HG03354 (cell line): ENCODE measurements around the gene RIPK4.
"Not testable (repeated sequence)": the region's sequence is repeated elsewhere in the genome, so short reads cannot be mapped to it uniquely, and the experiment has no call there.

Experiments
- ATAC-seq: cut with Tn5 transposase; IDR thresholded peaks from one replicate; pipeline ENCODE4 v1.9.1; 2021; ENCODE audit warnings: mild to moderate bottlenecking; ENCODE audit not compliant: unreplicated experiment, poor library complexity, severe bottlenecking

The RIPK4 gene

DNA sequence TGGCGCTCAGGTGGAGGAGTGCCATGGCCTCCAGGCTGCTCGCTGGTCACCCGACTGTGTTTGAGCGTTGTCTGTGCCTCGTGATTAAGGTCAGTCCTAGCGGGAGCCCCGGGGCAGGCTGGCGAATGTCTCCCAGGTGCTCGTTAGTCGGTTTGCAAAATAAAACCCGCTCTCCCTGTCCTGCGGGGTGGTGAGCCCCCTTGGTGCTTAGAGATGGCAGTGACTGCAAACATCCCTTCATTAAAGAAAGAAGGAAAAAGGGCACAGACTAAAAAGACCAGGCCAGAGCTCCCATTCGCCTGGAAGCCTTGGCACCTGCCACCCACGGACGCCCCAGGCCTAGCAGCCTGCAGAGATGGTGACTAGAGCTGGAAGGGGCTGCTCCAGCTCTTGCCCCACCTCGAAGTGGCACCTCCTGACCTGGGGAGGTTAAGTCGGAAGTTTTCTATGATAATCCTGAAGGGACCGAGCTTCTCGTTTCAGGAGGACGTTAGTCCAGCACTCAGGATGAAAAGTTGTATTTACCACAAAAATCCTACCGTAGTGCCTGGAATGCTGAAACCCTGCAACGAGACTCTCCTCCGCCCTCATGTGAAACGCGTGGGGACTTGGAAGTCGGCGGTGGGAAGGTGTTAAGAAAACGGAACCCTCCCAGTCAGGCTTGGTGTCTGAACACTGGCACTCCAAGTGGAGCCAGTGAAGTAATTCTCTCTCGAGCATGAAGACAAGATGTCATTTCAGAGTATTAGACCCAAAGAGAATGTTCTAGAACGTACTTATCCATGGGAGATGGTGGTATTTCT lies 24.6 kb downstream of the RIPK4 start:
- ATAC-seq: no peak

GRCh38 chr21:41741253-41742072 lies 25.4 kb downstream of the RIPK4 start:
- no peak for ATAC-seq

DNA sequence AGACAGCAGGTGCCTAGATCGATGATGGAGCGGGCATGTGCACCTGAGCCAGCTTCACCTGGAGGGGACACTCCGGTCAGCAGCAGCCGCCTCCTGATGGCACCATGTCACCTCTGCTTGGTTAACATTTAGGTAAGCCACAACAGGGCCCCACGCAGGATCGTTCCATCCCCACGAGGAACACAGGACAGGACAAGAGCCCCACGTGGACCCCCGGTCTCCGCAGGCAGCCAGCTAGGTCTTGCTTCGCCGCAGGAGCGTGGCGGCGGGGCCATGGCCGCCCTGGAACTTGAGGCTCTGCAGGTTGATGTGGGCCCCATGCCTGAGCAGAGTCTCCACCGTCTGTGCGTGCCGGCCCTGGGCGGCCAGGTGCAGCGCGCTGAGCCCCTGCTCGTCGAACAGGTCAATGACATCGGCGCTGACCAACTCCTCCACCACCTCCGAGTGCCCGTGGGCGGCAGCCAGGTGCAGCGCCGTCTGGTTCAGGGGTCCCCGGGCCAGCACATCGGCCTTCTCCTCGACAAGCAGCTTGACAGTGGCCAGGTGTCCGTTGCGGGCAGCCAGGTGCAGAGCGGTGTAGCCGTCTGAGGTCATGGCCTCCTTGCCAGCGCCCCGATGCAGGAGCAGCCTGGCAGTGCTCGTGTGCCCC lies 26.1 kb downstream of the RIPK4 start:
- no peak for ATAC-seq

DNA sequence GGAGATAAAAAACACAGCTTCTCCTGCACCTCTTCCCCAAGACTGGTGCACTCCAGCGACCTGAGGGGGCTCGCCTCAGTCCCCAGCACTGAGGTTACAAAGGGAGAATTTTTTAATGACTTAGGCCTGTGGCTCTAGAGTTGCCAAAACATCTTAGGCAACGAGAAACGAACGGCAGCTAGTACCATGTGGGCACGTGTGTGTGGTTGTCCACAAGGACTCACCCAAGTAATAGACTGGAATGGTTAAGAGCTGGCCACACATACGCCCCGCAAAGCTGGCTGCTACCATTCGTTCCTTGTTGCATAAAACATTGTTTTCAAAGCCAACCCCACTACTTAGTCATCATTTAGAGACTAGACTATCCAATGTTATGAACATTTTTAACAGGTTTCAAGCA lies 26.9 kb downstream of the RIPK4 start:
- ATAC-seq: no peak

- ATAC-seq: no peak
Measured at GRCh38 chr21:41739011-41739410, 27.8 kb downstream of the RIPK4 start.

DNA sequence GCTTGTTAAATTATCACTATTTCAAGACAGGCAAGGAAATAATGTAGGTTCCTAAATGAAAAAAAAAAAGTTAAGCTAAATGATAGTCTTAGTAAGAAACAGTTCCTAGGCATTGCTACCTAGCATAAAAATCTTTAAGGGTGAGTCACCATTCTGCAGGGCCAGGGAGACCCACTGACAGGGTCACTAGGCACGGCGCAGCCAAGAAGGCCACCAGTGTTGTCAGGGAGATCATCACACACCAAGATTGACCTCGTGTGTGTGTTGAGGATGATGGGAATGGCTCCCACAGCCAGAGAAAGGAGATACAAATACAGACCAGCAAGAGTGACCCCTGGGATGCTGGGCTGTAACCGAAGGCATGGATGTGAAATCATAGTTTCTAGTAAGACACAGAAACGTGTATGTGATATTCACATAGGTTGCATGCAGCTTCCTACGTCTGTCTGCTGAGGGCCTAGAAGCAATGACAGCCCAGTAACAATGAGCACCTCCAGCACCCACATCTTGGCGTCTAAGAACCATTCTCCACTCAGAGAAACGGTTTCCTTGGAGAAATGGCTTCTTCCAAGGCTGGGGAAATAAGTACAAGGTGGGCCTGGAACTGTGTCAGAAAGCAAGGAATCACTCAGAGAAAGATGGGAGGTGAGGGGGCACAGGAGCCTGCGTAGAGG lies 29.1 kb downstream of the RIPK4 start:
- no peak for ATAC-seq

- no peak for ATAC-seq
Measured at GRCh38 chr21:41736423-41736822, 30.4 kb downstream of the RIPK4 start.

GRCh38 chr21:41733951-41734689 lies 32.7 kb downstream of the RIPK4 start:
- ATAC-seq: no peak

DNA sequence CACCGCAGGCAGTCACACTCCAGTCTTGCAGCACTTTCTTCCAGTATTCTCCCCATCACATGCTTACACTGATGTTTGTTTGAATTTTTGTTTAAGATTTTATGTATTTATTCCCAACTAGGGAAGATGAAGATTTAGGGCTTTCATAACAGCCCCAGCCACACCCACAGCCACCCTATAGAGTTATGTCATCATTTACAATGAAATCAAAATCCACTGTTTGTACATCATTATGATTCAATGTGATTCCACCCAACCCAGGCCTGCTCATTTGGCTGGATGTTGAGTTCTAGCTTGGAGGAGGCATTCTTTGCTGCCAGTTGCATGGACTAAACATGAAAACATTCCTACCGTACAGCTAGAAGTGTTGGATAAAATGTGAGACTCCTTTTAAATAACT lies 35.8 kb downstream of the RIPK4 start:
- no peak for ATAC-seq

DNA sequence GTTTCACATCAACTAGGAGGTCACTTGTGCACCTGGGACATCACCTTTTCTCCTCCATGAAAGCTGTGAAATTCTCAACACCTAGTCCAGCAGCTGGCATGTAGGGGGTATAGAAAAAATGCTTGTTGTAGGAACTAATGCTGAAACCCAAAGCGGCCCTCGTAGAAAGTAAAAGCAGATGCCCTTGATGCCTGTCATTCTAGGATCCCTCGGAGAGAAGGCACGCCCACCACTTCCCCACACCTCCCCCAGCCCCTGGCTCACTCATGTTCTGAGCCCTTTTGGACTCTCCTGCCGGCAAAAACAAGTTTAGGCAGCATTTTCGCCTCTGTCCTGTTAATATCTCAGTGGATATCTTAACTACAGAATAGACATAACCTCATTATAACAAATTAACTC lies 36.5 kb downstream of the RIPK4 start:
- no peak for ATAC-seq

DNA sequence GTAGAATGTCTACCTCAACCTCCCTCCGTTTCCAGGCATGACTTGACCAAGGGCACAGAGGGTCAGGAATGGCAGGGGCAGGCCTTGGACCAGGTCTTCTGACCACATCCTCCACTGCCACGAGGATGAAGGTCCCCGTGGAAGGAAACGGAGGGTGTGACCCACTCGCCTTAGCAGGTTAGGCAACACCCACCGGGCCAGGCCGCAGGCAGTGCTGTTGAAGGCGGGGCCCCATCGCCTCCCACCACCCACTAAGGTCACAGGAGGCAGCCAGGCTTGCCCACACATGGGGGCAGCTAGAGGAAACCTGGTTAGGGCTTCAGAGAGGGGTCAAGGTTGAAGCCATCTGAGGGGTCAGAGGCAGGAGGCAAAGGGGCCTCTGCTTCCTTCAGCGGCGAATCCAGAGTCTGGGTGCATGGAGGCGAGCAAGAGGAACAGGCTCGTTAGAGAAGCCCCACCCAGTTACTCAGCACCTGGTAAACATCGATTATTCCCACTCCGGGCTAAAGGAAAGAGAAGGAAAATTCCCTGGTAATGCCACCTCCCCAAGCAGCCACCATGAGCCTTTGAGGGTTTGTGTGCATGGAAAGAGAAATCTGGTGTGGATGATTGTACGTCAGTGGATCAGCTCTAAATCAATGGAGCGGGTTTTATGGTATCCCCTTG lies 37.0 kb downstream of the RIPK4 start:
- no peak for ATAC-seq

- no peak for ATAC-seq
Measured at GRCh38 chr21:41727784-41728763, 38.8 kb downstream of the RIPK4 start.

DNA sequence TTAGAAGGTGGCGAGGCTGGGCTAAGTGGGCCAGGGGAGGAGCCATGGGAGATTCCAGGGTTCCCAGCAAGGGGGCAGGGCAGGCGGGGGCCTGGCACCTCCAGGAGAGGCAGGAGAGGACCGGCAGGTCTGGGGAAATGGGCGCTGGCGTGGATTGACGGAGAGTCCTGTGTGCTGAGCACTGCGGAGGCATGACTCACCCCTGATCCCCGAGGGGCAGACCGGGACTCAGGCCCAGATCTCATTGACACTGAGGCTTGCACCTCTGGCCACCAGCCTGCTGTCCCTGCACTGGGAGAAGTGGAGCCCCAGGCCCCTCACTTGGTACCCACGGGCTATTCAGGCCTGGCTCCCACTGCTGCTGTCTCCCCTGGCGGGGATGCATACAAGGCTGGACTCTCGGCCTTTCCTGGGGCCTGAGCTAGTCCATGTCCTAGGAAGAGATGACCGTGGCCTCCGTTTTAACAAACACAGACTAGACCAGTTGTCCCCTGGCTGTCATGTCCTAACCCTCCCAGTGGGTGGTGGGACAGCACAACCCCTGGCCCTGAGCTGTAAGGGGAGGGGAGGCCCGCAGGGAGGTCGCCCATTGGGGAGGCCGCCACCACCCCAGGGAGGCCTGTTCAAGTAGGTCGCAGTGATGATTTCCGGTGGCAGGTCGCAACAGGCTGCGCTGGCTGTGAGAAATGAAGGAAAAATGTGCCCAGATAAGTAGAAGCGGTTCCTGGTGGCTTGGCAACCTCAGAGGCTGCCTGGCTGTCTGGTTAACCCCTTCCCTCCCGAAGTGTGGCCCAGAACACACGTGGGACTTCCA lies 39.7 kb downstream of the RIPK4 start:
- ATAC-seq: no peak

DNA sequence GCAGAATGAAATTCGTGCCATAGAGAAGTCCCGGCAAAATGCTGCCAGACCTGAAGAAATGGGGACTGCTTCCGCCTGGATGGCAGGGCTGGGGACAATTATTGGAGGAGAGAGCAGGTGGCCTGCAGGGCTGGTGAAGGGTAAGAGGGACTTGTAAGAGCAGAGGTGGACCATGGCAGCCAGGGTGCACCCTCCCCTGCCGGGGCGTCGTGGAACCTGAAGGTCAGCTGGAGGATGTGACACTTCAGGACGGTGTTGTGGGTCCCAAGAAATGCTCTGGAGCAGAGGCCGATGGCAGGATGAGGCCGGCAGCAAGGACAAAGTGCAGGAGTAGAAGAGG lies 40.3 kb downstream of the RIPK4 start:
- no peak for ATAC-seq

- ATAC-seq: no peak
Measured at GRCh38 chr21:41726058-41726558, 40.7 kb downstream of the RIPK4 start.

- no peak for ATAC-seq
Measured at GRCh38 chr21:41725421-41726031, 41.3 kb downstream of the RIPK4 start.

DNA sequence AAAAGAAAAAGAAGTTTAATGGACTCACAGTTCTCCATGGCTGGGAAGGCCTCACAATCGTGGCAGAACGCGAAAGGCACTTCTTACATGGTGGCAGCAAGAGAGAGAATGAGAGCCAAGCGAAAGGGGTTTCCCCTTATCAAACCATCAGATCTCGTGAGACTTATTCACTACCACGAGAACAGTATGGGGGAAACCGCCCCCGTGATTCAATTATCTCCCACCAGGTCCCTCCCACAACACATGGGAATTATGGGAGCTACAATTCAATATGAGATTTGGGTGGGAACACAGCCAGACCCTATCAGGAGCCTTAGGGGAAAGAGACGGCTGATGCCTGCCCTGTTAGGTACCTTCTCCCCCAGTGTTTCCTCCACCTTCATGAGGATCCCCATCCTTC lies 43.0 kb downstream of the RIPK4 start:
- not testable (repeated sequence) for ATAC-seq
